Panc1 (cell line): ENCODE measurements around the gene MBD3L4. TPM values are rescaled to one million over a fixed set of nuclear protein-coding genes. Genes with fewer than 3 reads are reported as not detected.

Experiments
- ATAC-seq: fragments of 200-7000 bp; cut with Tn5 transposase; 2 replicates; pipeline ENCODE4 v1.9.1; 2020; ENCODE audit warnings: mild to moderate bottlenecking, moderate library complexity
- BruUV-seq: library from RNA; stranded (reverse); fragments of 400-500 nt; replicated peaks from 2 replicates; lab custom pipeline; 2021; lab: Mats Ljungman, UMichigan
- CTCF ChIA-PET: fragments of 300-600 bp; sonication (Branson Sonifier 250); formaldehyde crosslinking; loops from one replicate; lab custom pipeline; 2022; ENCODE audit warnings: antibody characterized with exemption; lab: Charles Lee
- POLR2A ChIA-PET: fragments of 300-600 bp; sonication (Branson Sonifier 250); formaldehyde crosslinking; loops from one replicate; lab custom pipeline; 2022; ENCODE audit warnings: antibody characterized with exemption; lab: Charles Lee
- DNase-seq: peaks from one replicate; pipeline ENCODE4 v3.0.0-alpha.2; 2010; ENCODE audit warnings: low read depth, low spot score
- H3K27ac ChIP-seq: 2 replicates; pipeline ENCODE4 v1.5.1; 2011; ENCODE audit warnings: mild to moderate bottlenecking, low read length, inconsistent platforms
- H3K27me3 ChIP-seq: fragments of 200-500 bp; sonication (Bioruptor generic); 2 replicates; pipeline ENCODE4 v1.6.0; 2014; ENCODE audit warnings: low read length, inconsistent platforms; ENCODE audit not compliant: control insufficient read depth, insufficient read depth
- H3K36me3 ChIP-seq: fragments of 200-500 bp; sonication (Bioruptor generic); 2 replicates; pipeline ENCODE4 v1.5.1; 2014; ENCODE audit warnings: inconsistent platforms, mild to moderate bottlenecking, low read length, moderate library complexity; ENCODE audit not compliant: control insufficient read depth, insufficient read depth
- H3K4me1 ChIP-seq: 2 replicates; pipeline ENCODE4 v1.5.1; 2011; ENCODE audit warnings: inconsistent platforms, mild to moderate bottlenecking, low read length, moderate library complexity; ENCODE audit not compliant: control insufficient read depth, insufficient read depth
- H3K4me3 ChIP-seq, 2 experiments: 2 replicates each; pipeline ENCODE4 v1.5.1; 2011 to 2012; ENCODE audit warnings: low read depth in 2 of 2, low read length in 2 of 2, mild to moderate bottlenecking in 2 of 2, inconsistent platforms in 1 of 2, moderate library complexity in 1 of 2
- H3K9me3 ChIP-seq: fragments of 200-500 bp; sonication (Bioruptor generic); 2 replicates; pipeline ENCODE4 v1.5.1; 2014; ENCODE audit warnings: low read depth, mild to moderate bottlenecking, inconsistent platforms, low read length, moderate library complexity; ENCODE audit not compliant: control insufficient read depth, insufficient read depth
- CTCF ChIP-seq: fragments of 450-650 bp; IDR thresholded peaks from 2 replicates; pipeline ENCODE4 v1.5.1; 2017; ENCODE audit warnings: mild to moderate bottlenecking
- POLR2AphosphoS5 ChIP-seq: IDR thresholded peaks from 2 replicates; pipeline ENCODE4 v1.6.1; 2012; ENCODE audit warnings: mild to moderate bottlenecking, low read depth, low read length, moderate library complexity
- REST ChIP-seq, 2 experiments: IDR thresholded peaks; 2 replicates each; pipeline ENCODE4 v1.6.1; 2011 to 2012; ENCODE audit warnings: low read depth in 2 of 2, control low read depth in 1 of 2, low read length in 1 of 2, mild to moderate bottlenecking in 1 of 2, moderate library complexity in 1 of 2; ENCODE audit not compliant: insufficient read depth in 1 of 2
- SIN3A ChIP-seq: IDR thresholded peaks from 2 replicates; pipeline ENCODE4 v1.6.1; 2012; ENCODE audit warnings: low read depth, mild to moderate bottlenecking, low read length, moderate library complexity, borderline replicate concordance; ENCODE audit not compliant: insufficient read depth
- TCF7L2 ChIP-seq: IDR thresholded peaks from 2 replicates; pipeline ENCODE4 v1.6.1; 2011; ENCODE audit warnings: mild to moderate bottlenecking, low read depth, low read length, inconsistent platforms
- in situ Hi-C: cut with HindIII; loops from 2 replicates; pipeline ENCODE4 v1.10.0; 2016; ENCODE audit warnings: low sequenced_read_pairs, low pct_unique_long_range_greater_than_20kb
- intact Hi-C: fragments of 100-400 bp; cut with micrococcal nuclease; formaldehyde crosslinking; loops from one replicate; pipeline ENCODE4 v1.10.0; 2022; ENCODE audit not compliant: unreplicated experiment
- total RNA-seq: library from RNA; stranded (reverse); gene quantifications from one replicate; pipeline ENCODE4 v1.2.1, GENCODE V29; 2021; ENCODE audit not compliant: unreplicated experiment

Gene MBD3L4
- total RNA-seq, 1 experiment from 2014 or later: not detected

GRCh38 chr19:7010722-7011593 is 29.0 kb downstream of the MBD3L4 start:
- H3K36me3 ChIP-seq: no peaks in the 10 kb centered on the region
- intact Hi-C loops (no loop called here), in situ Hi-C loops (no loop called here)
- H3K4me3 ChIP-seq: no peak overlapping the region
- no peak for ATAC-seq
- H3K27me3 ChIP-seq: no peaks in the 10 kb centered on the region
- no peak for DNase-seq
- ChIA-PET POLR2A (no interaction called here), CTCF (no interaction called here)
- H3K27ac ChIP-seq: no peak overlapping the region
- TF ChIP-seq REST (IDR thresholded peaks at IDR 0.05; ENCODE audit: insufficient read depth in 1 of 2, low read depth in 2 of 2, low read length in 1 of 2): no peak
- TF ChIP-seq SIN3A: no peak
- TF ChIP-seq POLR2AphosphoS5: no peak
- no TSS peak for BruUV-seq
- no peaks in the 10 kb centered on the region for H3K9me3 ChIP-seq
- no peaks in the 10 kb centered on the region for H3K4me1 ChIP-seq

GRCh38 chr19:7007859-7008258 is 32.1 kb downstream of the MBD3L4 start:
- ATAC-seq (no peak), DNase-seq (no peak)
- ChIA-PET CTCF (no interaction called here), POLR2A (no interaction called here)
- Histone ChIP-seq H3K4me1 (no peaks in the 10 kb centered on the region), H3K36me3 (no peaks in the 10 kb centered on the region), H3K4me3 (no peak overlapping the region), H3K27me3 (no peaks in the 10 kb centered on the region), H3K27ac (no peak overlapping the region), H3K9me3 (no peaks in the 10 kb centered on the region)
- BruUV-seq: no TSS peak
- in situ Hi-C loops (no loop called here), intact Hi-C loops (no loop called here)
- TF ChIP-seq TCF7L2 (no peak), POLR2AphosphoS5 (no peak), SIN3A (no peak), REST (IDR thresholded peaks at IDR 0.05; ENCODE audit: insufficient read depth in 1 of 2, low read depth in 2 of 2, low read length in 1 of 2) (no peak), CTCF (no peak)
